SK-N-SH (cell line): ENCODE results near the gene NMBR. TPM values are rescaled to one million over a fixed set of nuclear protein-coding genes. Genes with fewer than 3 reads are reported as not detected.
A peak's percentile ranks its signal among the peaks of the same experiment; 100 is the strongest.
"Not testable (repeated sequence)": the region's sequence is repeated elsewhere in the genome, so short reads cannot be mapped to it uniquely, and the experiment has no call there.

ENCODE experiments used
- CTCF ChIA-PET: fragments of 300-600, 350-600 bp; formaldehyde crosslinking; extraction: SDS; loops from one replicate; lab custom pipeline; 2021; lab: Yijun Ruan, JAX
- POLR2A ChIA-PET: fragments of 350-600 bp; sonication (Branson Sonifier 250); formaldehyde crosslinking; extraction: SDS; loops from one replicate; lab custom pipeline; 2020; ENCODE audit warnings: antibody characterized with exemption, inconsistent platforms; lab: Yijun Ruan, JAX
- DNase-seq: peaks from one replicate; pipeline ENCODE4 v3.0.0; 2012
- H2AFZ ChIP-seq: fragments of 200-600 bp; sonication (generic); 2 replicates; pipeline ENCODE4 v1.8.1; 2016; ENCODE audit warnings: antibody characterized with exemption, mild to moderate bottlenecking, low read depth
- H3F3A ChIP-seq: fragments of 200-600 bp; sonication (generic); replicated peaks from 2 replicates; pipeline ENCODE3; 2016; ENCODE audit warnings: antibody characterized with exemption, mild to moderate bottlenecking; ENCODE audit not compliant: insufficient read depth
- H3K27ac ChIP-seq, 2 experiments: fragments of 200-500 bp in 1 of 2; fragments of 200-600 bp in 1 of 2; sonication (Bioruptor generic) in 1 of 2; sonication (generic), shearing (Covaris generic) in 1 of 2; 2 replicates each; pipeline versions ENCODE4 v1.5.1 to v1.6.1; 2014 to 2016; ENCODE audit warnings: low read depth in 2 of 2, inconsistent platforms in 1 of 2, low read length in 1 of 2, mild to moderate bottlenecking in 1 of 2, mixed read lengths in 1 of 2
- H3K27me3 ChIP-seq: fragments of 200-600 bp; sonication (generic), shearing (Covaris generic); 2 replicates; pipeline ENCODE4 v1.6.1; 2016; ENCODE audit warnings: mixed run types; ENCODE audit not compliant: insufficient read depth
- H3K36me3 ChIP-seq, 2 experiments: fragments of 200-500 bp in 1 of 2; fragments of 200-600 bp in 1 of 2; sonication (Bioruptor generic) in 1 of 2; sonication (generic) in 1 of 2; replicated peaks in 1 of 2; 2 replicates each; pipeline versions ENCODE3 to v1.5.1; 2014 to 2016; ENCODE audit warnings: low read length in 1 of 2, mild to moderate bottlenecking in 1 of 2; ENCODE audit not compliant: insufficient read depth in 2 of 2, control insufficient read depth in 1 of 2
- H3K4me1 ChIP-seq, 2 experiments: fragments of 200-500 bp in 1 of 2; fragments of 200-600 bp in 1 of 2; sonication (Bioruptor generic) in 1 of 2; sonication (generic), shearing (Covaris generic) in 1 of 2; 2 replicates each; pipeline versions ENCODE4 v1.5.1 to v1.6.1; 2014 to 2016; ENCODE audit warnings: low read depth in 1 of 2, low read length in 1 of 2, mixed run types in 1 of 2; ENCODE audit not compliant: insufficient read depth in 2 of 2, control insufficient read depth in 1 of 2
- H3K4me2 ChIP-seq: fragments of 200-600 bp; sonication (generic), shearing (Covaris generic); 2 replicates; pipeline ENCODE4 v1.6.1; 2017; ENCODE audit warnings: mixed run types
- H3K4me3 ChIP-seq, 2 experiments: fragments of 200-500 bp in 1 of 2; fragments of 200-600 bp in 1 of 2; sonication (Bioruptor generic) in 1 of 2; sonication (generic), shearing (Covaris generic) in 1 of 2; 2 replicates each; pipeline versions ENCODE4 v1.5.1 to v1.8.1; 2014 to 2016; ENCODE audit warnings: low read depth in 2 of 2, inconsistent platforms in 1 of 2, low read length in 1 of 2, mild to moderate bottlenecking in 1 of 2, mixed read lengths in 1 of 2, moderate library complexity in 1 of 2
- H3K79me2 ChIP-seq: fragments of 200-600 bp; sonication (generic); 2 replicates; pipeline ENCODE4 v1.8.1; 2017; ENCODE audit warnings: mild to moderate bottlenecking; ENCODE audit not compliant: insufficient read depth
- H3K9ac ChIP-seq: fragments of 200-600 bp; sonication (generic); 2 replicates; pipeline ENCODE4 v1.6.1; 2017; ENCODE audit warnings: mixed run types
- H3K9me2 ChIP-seq: fragments of 200-600 bp; sonication (generic); 2 replicates; pipeline ENCODE4 v1.6.1; 2017; ENCODE audit warnings: mixed run types
- H3K9me3 ChIP-seq: fragments of 200-600 bp; sonication (generic); 2 replicates; pipeline ENCODE4 v1.6.1; 2017; ENCODE audit warnings: mixed run types, mild to moderate bottlenecking, moderate library complexity
- H4K20me1 ChIP-seq: fragments of 200-600 bp; sonication (generic); 2 replicates; pipeline ENCODE4 v1.6.1; 2017; ENCODE audit warnings: mild to moderate bottlenecking, mixed run types; ENCODE audit not compliant: insufficient read depth
- CTCF ChIP-seq: fragments of 200-600 bp; sonication (generic); IDR thresholded peaks from 2 replicates; pipeline ENCODE4 v1.6.1; 2017; ENCODE audit warnings: antibody characterized with exemption, mild to moderate bottlenecking, moderate library complexity
- EZH2phosphoT487 ChIP-seq: fragments of 200-600 bp; sonication (generic); IDR thresholded peaks from 2 replicates; pipeline ENCODE4 v1.6.1; 2017; ENCODE audit warnings: low read depth, mixed run types, mild to moderate bottlenecking, antibody characterized with exemption, moderate library complexity, borderline replicate concordance
- FOSL2 ChIP-seq: IDR thresholded peaks from 2 replicates; pipeline ENCODE4 v1.4.0; 2012; ENCODE audit warnings: low read depth, mild to moderate bottlenecking, moderate library complexity, borderline replicate concordance
- MEF2A ChIP-seq: IDR thresholded peaks from 2 replicates; pipeline ENCODE4 v1.4.0; 2012; ENCODE audit warnings: low read depth, borderline replicate concordance
- NRF1 ChIP-seq: IDR thresholded peaks from 2 replicates; pipeline ENCODE4 v1.6.1; 2012; ENCODE audit warnings: low read depth, mild to moderate bottlenecking, low read length
- RAD21 ChIP-seq: IDR thresholded peaks from 2 replicates; pipeline ENCODE4 v1.6.1; 2012; ENCODE audit warnings: mild to moderate bottlenecking, low read length
- RCOR1 ChIP-seq: fragments of 150-350 bp; IDR thresholded peaks from 2 replicates; pipeline ENCODE4 v1.6.1; 2017; ENCODE audit warnings: antibody characterized with exemption, low read length
- RXRA ChIP-seq: IDR thresholded peaks from 2 replicates; pipeline ENCODE4 v1.4.0; 2012; ENCODE audit warnings: low read depth, mild to moderate bottlenecking, borderline replicate concordance
- USF1 ChIP-seq: IDR thresholded peaks from 2 replicates; pipeline ENCODE4 v1.4.0; 2012; ENCODE audit warnings: low read depth, borderline replicate concordance
- USF2 ChIP-seq: fragments of 150-350 bp; IDR thresholded peaks from 2 replicates; pipeline ENCODE4 v1.6.1; 2017; ENCODE audit warnings: antibody characterized with exemption, low read length, low read depth, borderline replicate concordance
- WGBS: methylation state at CpG from one replicate; pipeline ENCODE4 v1.1.6; 2017; ENCODE audit warnings: low lambda C conversion rate; 5-methylcytosine and 5-hydroxymethylcytosine counted together
- polyA plus RNA-seq, 3 experiments: library from polyadenylated mRNA; depleted of rRNA; stranded (reverse); fragments of >200 nt; gene quantifications; 2 replicates each; pipeline ENCODE4 v1.2.3, GENCODE V29; 2012
- TF ChIP-seq, protein P1 (sequence below): fragments of 150-350 bp; IDR thresholded peaks from 2 replicates; pipeline ENCODE4 v1.6.1; 2016; ENCODE audit warnings: mild to moderate bottlenecking, low read depth, low read length
- TF ChIP-seq, protein P2 (sequence below): IDR thresholded peaks from 2 replicates; pipeline ENCODE4 v1.4.0; 2012; ENCODE audit warnings: low read depth
- TF ChIP-seq, protein P3 (sequence below): IDR thresholded peaks from 2 replicates; pipeline ENCODE4; 2012

The NMBR gene
- polyA plus RNA-seq, 1 of the 3 experiments (the other 2 are of a cell fraction) = not detected

DNA sequence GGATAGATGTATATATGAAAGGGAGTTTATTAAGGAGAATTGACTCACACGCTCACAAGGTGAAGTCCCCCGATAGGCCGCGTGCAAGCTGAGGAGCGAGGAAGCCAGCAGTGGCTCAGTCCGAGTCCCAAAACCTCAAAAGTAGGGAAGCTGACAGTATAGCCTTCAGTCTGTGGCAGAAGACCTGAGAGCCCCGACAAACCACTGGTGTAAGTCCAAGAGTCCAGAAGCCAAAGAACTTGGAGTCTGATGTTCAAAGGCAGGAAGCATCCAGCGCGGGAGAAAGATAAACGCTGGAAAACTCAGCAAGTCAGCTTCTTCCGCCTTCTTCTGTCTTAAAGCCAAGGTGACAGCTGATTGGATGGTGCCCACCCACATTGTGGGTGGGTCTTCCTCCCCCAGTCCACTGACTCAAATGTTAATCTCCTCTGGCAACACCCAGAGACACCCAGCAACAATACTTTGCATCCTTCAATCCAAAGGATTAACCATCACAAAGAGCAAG, 116.8 kb downstream of the NMBR start (continued):
- TF ChIP-seq USF1 (no peak), USF2 (no peak), RXRA (no peak), FOSL2 (no peak)

GRCh38 chr6:142028527-142028926, 118.4 kb downstream of the NMBR start:
- H4K20me1 ChIP-seq = no peaks in the 10 kb centered on the region
- H3K4me1 ChIP-seq = peaks cover 0 to 2% of the 10 kb centered on the region in 2 experiments; a peak in 2 of 4 replicates
- peaks cover 22% of the 10 kb centered on the region for H3F3A ChIP-seq
- ChIA-PET POLR2A (no interaction called here), CTCF (no interaction called here)
- no peaks in the 10 kb centered on the region for H3K27me3 ChIP-seq
- H2AFZ ChIP-seq = no peak overlapping the region
- WGBS = 58% methylated on average over 3 of the region's 3 CpGs
- peaks cover 67% of the 10 kb centered on the region for H3K79me2 ChIP-seq
- peak overlapping the region in 1 of 2 experiments; percentile 84; a peak in 1 of 4 replicates for H3K27ac ChIP-seq
- peak overlapping the region in 1 of 2 experiments; percentile 77; a peak in 2 of 4 replicates for H3K4me3 ChIP-seq
- no peak for TF ChIP-seq RCOR1
- TF ChIP-seq NRF1 = no peak
- TF ChIP-seq, protein P1, sequence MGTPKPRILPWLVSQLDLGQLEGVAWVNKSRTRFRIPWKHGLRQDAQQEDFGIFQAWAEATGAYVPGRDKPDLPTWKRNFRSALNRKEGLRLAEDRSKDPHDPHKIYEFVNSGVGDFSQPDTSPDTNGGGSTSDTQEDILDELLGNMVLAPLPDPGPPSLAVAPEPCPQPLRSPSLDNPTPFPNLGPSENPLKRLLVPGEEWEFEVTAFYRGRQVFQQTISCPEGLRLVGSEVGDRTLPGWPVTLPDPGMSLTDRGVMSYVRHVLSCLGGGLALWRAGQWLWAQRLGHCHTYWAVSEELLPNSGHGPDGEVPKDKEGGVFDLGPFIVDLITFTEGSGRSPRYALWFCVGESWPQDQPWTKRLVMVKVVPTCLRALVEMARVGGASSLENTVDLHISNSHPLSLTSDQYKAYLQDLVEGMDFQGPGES = no peak
- TF ChIP-seq, protein P2, sequence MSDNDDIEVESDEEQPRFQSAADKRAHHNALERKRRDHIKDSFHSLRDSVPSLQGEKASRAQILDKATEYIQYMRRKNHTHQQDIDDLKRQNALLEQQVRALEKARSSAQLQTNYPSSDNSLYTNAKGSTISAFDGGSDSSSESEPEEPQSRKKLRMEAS = no peak
- no peak for TF ChIP-seq EZH2phosphoT487
- TF ChIP-seq, protein P3, sequence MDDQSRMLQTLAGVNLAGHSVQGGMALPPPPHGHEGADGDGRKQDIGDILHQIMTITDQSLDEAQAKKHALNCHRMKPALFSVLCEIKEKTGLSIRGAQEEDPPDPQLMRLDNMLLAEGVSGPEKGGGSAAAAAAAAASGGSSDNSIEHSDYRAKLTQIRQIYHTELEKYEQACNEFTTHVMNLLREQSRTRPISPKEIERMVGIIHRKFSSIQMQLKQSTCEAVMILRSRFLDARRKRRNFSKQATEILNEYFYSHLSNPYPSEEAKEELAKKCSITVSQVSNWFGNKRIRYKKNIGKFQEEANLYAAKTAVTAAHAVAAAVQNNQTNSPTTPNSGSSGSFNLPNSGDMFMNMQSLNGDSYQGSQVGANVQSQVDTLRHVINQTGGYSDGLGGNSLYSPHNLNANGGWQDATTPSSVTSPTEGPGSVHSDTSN = no peak
- no peak for TF ChIP-seq CTCF
- no peak for TF ChIP-seq RAD21
- no peak for TF ChIP-seq USF1
- no peak for TF ChIP-seq RXRA
- no peak for TF ChIP-seq MEF2A
- peaks cover 0 to 12% of the 10 kb centered on the region in 2 experiments for H3K36me3 ChIP-seq
- H3K4me2 ChIP-seq = peak overlapping the region; percentile 71
- H3K9me2 ChIP-seq = no peaks in the 10 kb centered on the region
- no peak overlapping the region for H3K9ac ChIP-seq
- no peaks in the 10 kb centered on the region for H3K9me3 ChIP-seq
- DNase-seq = no peak

- H2AFZ ChIP-seq, H3K27me3 ChIP-seq, H3K27ac ChIP-seq, CTCF ChIA-PET, H3K9me3 ChIP-seq, DNase-seq, H3K4me3 ChIP-seq, POLR2A ChIA-PET, H3K9ac ChIP-seq, H4K20me1 ChIP-seq, H3K4me2 ChIP-seq, H3K4me1 ChIP-seq, H3K9me2 ChIP-seq: not testable (repeated sequence)
- peaks cover 0 to 12% of the 10 kb centered on the region in 2 experiments for H3K36me3 ChIP-seq
- WGBS = 25% methylated on average over 3 of the region's 3 CpGs
- peaks cover 24% of the 10 kb centered on the region for H3F3A ChIP-seq
- H3K79me2 ChIP-seq = peaks cover 74% of the 10 kb centered on the region
Measured at GRCh38 chr6:142027804-142028203, 119.1 kb downstream of the NMBR start.
